Measurements from ENCODE around the gene RBM38. TPM values are rescaled to one million over a fixed set of nuclear protein-coding genes. Genes with fewer than 3 reads are reported as not detected.

Gene RBM38
- total RNA-seq, 1 donor from 2014 or later, result 42.8 TPM

DNA sequence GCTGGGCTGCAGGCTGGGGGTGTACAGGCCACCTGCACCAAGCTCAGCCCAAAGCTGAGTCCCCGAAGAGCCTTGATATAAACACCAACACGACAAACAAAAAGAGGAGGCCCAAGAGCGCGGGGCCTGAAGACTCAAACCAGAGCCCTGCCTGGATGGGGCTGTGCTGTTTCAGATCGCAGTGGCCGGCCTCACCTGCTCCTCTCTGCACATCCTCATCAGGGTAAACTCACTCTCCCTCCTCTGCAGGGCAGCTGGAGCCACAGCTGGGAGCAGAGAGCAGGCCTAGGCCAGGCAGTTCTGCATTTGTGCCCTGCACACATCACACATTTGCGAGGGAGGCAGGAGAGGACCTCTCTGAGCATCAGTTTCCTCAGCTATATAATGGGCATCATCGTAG lies 3.7 kb upstream of the RBM38 start:
- H3K27me3 ChIP-seq (ENCODE audit: control insufficient read depth, insufficient read depth, low read length), result no peaks in the 10 kb centered on the region
- no peak for DNase-seq (ENCODE audit: low read depth)
- no peaks in the 10 kb centered on the region for H3K36me3 ChIP-seq (ENCODE audit: control insufficient read depth, insufficient read depth, low read length)
- no peak overlapping the region for H3K4me3 ChIP-seq (ENCODE audit: low read depth, low read length)
- TF ChIP-seq, protein P1, sequence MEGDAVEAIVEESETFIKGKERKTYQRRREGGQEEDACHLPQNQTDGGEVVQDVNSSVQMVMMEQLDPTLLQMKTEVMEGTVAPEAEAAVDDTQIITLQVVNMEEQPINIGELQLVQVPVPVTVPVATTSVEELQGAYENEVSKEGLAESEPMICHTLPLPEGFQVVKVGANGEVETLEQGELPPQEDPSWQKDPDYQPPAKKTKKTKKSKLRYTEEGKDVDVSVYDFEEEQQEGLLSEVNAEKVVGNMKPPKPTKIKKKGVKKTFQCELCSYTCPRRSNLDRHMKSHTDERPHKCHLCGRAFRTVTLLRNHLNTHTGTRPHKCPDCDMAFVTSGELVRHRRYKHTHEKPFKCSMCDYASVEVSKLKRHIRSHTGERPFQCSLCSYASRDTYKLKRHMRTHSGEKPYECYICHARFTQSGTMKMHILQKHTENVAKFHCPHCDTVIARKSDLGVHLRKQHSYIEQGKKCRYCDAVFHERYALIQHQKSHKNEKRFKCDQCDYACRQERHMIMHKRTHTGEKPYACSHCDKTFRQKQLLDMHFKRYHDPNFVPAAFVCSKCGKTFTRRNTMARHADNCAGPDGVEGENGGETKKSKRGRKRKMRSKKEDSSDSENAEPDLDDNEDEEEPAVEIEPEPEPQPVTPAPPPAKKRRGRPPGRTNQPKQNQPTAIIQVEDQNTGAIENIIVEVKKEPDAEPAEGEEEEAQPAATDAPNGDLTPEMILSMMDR (IDR thresholded peaks at IDR 0.05; ENCODE audit: insufficient read depth, low read length, poor library complexity, severe bottlenecking), result no peak

DNA sequence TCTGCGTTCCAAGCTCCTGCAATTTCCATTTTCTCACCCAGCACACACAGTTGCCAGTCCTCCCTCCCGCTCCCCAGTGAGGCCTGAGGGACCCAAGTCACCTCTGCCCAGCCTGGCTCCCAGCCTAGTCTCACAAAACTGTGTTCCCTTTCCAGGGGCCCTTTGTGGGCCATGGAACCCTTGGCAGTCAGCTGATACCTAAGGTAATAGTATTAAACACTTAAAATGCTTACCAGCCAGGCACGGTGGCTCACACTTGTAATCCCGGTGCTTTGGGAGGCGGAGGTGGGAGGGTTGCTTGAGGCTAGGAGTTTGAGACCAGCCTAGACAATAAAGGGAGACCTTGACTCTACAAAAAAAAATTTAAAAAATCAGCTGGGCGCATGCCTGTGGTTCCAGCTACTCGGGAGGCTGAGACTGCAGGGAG lies 3.2 kb upstream of the RBM38 start:
- TF ChIP-seq, protein P1 (IDR thresholded peaks at IDR 0.05; ENCODE audit: insufficient read depth, low read length, poor library complexity, severe bottlenecking), result no peak
- no peak for DNase-seq (ENCODE audit: low read depth)
- Histone ChIP-seq H3K27me3 (ENCODE audit: control insufficient read depth, insufficient read depth, low read length) (no peaks in the 10 kb centered on the region), H3K4me3 (ENCODE audit: low read depth, low read length) (no peak overlapping the region), H3K36me3 (ENCODE audit: control insufficient read depth, insufficient read depth, low read length) (no peaks in the 10 kb centered on the region)

DNA sequence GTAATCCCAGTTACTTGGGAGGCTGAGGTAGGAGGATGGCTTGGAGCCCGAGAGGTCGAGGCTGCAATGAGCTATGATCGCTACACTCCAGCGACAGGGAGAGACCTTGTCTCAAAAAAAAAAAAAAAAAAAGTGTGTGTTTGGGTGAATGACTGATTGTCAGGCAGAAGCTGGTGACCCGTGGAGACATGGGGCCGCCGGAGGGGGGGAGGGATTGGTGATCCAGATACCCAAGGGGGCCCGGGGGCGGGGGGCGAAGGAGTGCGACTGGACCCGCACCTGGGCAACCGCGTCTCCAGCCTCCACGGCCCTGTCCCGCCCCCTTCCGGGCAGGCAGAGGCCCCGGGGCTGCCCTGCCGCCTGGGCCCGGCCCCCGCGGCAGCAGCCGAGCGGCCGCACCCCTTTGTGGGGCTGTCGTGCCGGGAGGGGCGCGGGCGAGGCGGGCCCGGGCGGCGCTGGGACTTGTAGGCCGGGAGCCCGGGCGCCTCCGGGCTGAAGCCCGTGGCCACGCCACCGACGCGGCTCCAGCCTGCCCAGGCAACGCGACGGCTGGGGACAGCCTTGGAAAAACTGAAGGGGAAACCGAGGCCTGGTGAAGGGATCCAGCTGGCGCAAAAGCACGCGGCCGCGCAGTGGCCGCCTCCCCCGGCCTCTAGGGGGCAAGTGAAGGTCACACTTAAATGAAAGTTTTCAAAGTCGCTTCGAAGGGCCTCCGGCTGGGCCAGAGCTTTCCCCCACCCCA lies 2.1 kb upstream of the RBM38 start:
- TF ChIP-seq, protein P1 (IDR thresholded peaks at IDR 0.05; ENCODE audit: insufficient read depth, low read length, poor library complexity, severe bottlenecking), result no peak
- no peak for DNase-seq (ENCODE audit: low read depth)

DNA sequence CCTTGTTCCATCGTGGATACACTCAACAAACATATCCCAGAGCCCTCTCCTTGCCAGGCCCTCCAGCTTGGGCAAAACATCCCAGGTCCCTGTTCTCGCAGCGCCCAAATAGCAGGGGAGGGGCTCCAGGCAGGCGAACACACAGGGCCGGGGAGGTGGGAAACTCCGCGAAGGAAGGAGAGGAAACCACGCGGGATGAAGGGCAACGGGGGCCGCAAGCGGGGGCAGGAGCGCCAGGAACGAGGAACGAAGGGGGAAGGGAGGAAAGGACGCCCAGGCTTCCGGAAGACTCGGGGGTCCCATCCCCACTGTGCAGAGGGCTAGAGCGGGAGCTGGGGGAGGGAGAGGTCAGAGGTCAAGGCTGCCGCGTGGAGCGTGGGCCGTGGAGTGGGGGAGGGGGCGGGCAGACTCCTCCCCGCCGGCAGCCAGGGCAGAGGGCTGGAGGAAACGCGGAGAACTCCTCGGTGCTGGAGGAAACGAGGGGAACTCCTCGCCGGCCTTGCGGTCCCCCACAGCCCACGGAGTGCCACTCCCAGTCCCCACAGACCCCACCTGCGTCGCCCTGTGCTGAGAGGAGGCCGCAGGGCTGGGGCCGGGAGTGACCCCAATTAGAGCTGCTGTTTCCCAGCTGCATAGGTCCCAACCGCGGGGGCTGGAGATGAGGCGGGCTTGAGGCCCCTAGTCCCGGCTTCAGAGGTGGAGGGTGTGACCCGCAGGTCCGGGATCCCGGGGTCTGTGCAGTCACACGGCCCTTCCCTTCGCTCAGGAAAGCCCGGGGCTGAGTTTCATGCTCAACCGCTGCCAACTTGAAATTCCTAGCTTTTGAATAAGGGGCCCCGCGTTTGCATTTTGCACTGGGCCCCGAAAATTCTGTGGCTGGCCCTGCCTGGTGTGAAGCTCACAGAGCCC lies 1.2 kb upstream of the RBM38 start:
- TF ChIP-seq, protein P1 (IDR thresholded peaks at IDR 0.05; ENCODE audit: insufficient read depth, low read length, poor library complexity, severe bottlenecking), result no peak
- Histone ChIP-seq H3K27me3 (ENCODE audit: control insufficient read depth, insufficient read depth, low read length) (no peaks in the 10 kb centered on the region), H3K36me3 (ENCODE audit: control insufficient read depth, insufficient read depth, low read length) (no peaks in the 10 kb centered on the region), H3K4me3 (ENCODE audit: low read depth, low read length) (no peak overlapping the region)
- DNase-seq (ENCODE audit: low read depth), result no peak

More for the DNA sequence above, 2.1 kb upstream of the RBM38 start:
- H3K36me3 ChIP-seq (ENCODE audit: control insufficient read depth, insufficient read depth, low read length), result no peaks in the 10 kb centered on the region
- H3K4me3 ChIP-seq (ENCODE audit: low read depth, low read length), result no peak overlapping the region
- no peaks in the 10 kb centered on the region for H3K27me3 ChIP-seq (ENCODE audit: control insufficient read depth, insufficient read depth, low read length)

DNA sequence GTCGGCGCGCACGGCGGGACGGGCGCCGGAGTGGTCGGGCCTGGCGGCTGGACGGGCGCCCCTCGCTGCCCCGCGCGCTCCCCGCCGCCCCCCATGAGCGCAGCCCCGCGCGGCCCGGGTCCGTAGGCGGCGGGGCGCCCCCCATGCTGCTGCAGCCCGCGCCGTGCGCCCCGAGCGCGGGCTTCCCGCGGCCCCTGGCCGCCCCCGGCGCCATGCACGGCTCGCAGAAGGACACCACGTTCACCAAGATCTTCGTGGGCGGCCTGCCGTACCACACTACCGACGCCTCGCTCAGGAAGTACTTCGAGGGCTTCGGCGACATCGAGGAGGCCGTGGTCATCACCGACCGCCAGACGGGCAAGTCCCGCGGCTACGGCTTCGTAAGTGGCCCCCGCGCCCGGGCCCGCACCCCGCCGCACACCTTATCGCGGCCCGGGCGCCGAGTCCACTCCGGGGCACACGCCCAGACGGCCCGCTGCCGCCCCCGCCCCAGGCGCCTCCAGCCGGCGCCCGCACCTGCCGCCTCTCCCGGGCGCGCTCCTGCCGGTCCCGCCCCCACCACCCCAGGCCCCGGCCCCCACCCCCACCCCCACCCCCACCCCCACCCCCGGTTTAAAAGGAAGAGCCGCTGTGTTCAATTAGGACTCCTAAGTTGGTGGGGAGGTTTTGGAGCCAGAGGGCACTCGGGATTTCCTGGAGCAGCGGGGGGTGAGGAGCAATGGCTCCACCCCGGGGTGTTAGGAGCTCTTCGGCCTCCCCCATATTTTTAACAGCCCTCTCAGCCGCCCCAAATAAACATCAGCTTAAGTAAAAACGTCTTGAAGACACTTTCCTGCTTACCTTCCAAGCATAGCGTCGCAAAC lies 474 bp downstream of the RBM38 start:
- peak overlapping the region; percentile 64 for H3K4me3 ChIP-seq (ENCODE audit: low read depth, low read length)
- no peaks in the 10 kb centered on the region for H3K27me3 ChIP-seq (ENCODE audit: control insufficient read depth, insufficient read depth, low read length)
- TF ChIP-seq, protein P1 (IDR thresholded peaks at IDR 0.05; ENCODE audit: insufficient read depth, low read length, poor library complexity, severe bottlenecking), result no peak
- DNase-seq (ENCODE audit: low read depth), result no peak
- H3K36me3 ChIP-seq (ENCODE audit: control insufficient read depth, insufficient read depth, low read length), result no peaks in the 10 kb centered on the region

Data from kidney epithelial cell (primary cell).